Measurements from ENCODE around the gene MCRIP1.

The MCRIP1 gene, protein sequence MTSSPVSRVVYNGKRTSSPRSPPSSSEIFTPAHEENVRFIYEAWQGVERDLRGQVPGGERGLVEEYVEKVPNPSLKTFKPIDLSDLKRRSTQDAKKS

DNA sequence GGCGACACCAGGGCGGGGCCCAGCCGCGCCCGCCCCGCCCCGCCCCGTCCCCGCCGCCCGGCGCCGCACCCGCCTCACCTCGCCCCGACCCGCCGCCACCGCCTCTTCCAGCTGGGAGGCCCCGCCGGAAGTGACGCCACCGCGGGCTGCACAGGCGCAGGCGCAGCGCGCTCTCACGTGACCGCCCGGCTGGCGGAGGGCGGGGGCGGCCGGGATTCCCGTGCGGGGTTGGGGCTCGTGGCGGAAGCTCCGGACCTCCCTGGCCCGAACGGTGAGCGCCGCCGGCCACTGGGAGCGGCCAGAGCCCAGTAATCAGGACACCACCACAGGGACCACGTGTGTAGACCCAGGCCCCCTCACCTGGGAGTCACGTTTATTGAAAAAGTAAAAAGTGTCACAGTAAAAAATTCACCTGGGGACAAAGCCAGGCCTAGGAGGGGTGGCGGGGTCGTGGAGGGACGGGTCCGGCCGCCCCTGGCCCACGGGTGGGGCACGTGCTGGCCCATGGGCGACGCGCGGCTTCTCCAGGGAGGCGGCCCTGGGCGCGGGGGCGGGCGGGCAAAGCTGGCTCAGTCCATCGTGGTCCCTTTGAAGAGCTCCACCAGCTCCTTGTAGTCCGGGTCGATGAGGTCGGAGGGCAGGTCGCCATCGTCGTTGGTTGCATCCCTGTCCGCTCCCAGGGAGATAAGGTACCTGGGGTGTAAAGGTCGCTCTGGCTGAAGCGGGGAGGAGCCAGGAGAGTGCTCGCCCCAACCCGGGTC lies at the start of gene MCRIP1:
TSS of gene MCRIP1 (minus strand) at position 132 of the 761 bp plus-strand sequence. CDS start 8,785 bp downstream, outside the sequence.
- peak; percentile 80 for DNase-seq (ENCODE audit: low read depth)

DNA sequence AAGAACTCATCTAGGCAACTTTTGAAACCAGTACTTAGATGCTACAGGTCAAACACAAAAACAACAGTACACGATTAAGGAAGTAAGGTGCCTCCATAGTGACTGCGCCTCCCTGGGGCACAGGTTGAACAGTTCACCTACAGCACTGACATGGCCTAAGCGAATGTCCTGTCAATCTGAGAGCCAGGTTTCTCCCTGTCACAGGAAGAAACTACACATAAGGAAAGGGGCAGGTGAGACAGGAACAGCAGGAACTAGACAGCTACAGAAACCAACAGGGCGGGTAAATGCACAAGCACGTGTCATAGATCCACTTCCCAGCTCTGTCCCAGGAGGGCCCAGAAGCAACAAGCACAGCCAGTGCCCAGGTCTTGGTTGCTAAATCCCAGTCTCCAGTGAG lies 46.0 kb upstream of the MCRIP1 start:
- DNase-seq (ENCODE audit: low read depth), result no peak

DNA sequence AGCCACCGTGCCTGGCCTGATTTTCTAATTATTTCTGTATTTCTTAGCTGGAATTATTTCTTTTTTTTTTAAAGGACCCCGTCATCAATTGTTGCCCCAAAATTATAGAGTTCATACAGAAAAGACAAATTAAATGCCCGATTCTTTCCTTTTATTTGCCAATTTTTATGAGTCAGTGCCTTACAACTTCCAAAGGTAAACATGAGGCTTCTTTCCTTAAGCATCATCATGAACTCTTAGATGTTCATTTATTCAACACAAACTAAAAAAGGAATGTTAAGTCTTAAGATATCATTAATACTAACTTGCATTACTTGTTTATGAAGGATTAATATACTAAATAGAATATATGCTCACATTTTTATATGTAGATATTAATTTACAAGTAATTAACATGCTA lies 45.2 kb upstream of the MCRIP1 start:
- DNase-seq (ENCODE audit: low read depth), result no peak

DNA sequence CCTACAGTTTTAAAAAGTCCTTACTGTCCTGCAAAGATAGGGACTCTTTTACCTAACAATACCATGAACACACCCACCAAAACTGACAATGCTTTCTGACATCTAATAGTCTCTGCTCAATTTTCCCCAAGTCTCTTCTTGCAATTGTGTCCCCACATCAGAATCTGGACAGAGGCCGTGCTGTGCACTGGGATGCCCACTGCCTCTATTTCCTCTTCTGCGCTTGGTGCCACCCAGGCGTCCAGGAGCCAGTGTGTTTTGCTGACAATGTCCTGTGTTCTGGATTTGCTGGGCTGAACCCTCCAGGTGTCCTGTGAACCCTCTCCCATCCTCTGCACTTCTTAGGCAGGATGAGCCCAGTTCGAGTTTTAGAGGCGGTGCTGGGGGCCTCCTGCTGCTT lies 44.5 kb upstream of the MCRIP1 start:
- DNase-seq (ENCODE audit: low read depth), result no peak

DNA sequence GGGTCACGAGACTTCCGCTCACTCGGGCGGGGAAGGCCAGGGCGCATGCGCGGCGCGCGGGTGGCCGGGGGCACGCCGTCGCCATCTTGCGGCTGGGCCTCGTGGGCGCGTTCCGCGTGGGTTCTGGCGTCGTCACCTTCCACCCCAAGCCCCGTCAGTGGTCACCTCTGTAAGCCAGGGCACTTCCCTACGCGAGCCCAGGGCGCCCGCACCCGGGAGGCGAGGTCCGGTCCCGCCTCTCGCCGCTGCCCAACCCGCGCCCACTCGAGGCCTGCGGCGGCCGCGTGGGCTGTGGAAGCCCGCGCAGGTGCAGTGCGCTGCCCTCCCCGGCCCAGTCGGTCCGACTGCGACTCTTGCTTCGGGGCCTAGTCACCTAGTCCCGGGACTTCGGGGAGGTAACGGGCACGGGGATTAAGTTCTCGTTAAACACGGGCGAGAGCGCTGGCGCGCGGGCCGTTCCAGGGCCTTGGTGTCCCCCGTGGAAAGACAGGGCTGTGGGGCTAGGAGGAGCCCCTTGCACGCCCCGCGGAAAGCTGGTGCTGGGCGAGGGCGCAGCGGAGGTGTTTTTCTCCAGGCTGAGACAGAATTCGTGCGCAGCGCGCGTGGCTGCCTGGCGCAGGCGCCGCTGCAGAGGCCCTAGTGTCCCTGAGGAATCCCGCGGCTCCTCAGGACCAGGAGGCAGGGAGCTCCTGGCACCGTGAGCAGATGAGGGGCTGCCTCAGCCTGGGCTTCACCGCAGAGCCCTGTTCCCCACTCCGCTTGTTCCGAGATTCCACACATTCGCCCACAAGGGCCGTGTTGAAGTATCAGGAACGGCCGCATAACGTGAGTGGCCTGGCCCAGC lies 38.5 kb upstream of the MCRIP1 start:
- DNase-seq (ENCODE audit: low read depth), result peak; percentile 71

DNA sequence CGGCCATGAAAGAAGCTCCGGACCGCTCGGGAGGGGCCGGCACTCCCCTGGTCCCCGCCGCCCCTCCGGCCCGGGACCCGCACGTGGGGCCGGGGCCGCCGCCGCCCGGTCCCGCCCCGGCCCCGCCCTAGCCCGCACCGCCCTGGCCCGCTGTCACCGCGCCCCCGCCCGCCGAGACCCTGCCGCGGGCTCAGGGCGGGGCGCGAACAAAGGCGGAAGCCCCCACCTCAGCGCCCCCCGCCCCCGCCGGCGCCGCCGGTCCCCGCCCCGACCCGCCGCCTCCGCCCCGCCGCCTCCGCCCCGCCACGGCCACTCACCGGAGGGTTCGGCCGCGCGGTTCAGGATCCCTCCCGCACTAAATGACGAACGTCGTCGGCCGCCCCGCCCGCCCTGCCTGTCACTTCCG lies 37.9 kb upstream of the MCRIP1 start, which contains the start of gene ARHGDIA:
TSS of gene ARHGDIA (minus strand) at position 357 of the 406 bp plus-strand sequence. CDS start 1,407 bp downstream, outside the sequence.
- no peak for DNase-seq (ENCODE audit: low read depth)

DNA sequence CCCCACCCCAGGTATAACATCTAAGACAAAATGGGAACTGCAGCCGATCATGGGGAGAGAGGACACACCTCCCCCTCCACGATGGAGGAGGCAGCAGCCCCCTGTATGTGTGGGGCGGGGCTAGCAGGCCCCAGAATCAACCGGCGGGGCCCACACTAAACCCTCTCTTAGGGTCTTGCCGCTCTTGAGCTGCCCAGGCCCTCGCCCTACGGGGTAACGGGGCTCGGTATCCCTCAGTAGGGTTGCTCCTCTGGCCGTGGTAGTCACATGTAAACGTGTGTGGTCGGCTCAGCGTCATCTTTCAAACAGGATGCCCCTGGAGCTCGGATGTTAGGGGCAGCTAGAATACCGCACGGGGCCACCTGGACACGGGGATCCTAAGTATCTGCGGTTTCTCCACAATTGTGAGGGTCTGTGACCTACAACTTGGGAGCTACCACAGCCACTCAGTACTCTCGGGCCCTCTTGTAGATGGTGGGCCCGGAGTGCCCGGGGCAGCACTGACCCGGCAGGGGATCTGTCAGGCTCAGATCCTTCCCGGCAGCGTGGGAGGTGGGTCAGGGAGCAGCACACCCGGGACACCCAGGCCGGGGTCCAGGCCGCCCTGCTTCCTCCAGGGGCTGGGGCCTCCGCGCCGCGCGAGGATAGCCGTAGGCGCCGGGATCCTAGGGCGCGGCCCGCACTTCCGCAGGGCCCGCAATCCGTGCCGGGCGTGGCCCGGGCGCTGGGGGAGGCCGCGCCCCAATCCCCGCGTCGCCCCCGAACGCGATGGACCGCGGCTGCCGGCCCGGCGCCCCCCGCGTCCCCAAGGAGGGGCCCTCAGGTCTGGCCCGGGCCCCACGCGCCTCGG lies 37.3 kb upstream of the MCRIP1 start:
- no peak for DNase-seq (ENCODE audit: low read depth)

DNA sequence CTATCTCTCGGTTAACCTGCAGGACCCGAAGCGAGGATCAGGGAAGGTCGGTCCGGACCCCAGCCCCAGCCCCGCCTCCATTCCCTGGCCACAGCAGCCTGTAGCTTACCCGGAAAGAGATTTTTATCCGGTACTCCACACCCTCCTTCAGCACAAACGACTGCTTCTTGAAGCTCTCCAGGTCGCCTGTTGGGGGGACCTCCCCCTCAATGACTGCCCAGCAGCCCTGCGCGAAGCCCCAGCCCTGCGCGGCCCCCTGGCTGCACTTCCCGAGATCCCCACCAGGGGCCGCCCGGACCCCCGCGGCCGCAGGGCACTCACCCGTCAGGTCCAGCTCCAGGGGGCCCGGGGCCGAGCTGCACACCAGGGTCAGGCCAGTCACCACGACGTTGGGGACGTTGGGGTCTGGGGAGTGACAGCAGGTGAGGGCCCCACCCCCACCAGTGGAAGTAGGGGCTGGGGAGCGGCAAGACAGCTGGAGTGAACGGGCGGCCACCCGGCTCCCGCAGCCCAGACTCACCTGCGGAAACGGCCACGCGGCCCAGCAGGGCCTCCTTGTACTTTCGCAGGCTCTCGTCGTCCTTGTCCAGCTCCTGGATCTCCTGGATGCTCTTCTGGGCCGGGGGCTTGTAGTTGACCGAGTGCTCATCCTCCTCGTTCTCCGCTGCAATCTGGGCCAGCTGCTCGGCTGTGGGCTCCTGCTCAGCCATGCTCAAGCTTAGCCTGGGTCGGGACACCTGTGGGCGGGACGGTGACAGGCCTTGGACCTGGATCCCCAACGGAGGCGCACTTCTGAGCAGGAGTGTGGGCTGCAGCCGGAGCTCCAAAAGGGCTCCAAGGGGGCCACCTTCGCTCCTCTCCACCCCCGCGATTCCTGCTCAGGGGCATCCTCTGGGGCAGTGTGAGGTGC lies 36.4 kb upstream of the MCRIP1 start:
- no peak for DNase-seq (ENCODE audit: low read depth)

DNA sequence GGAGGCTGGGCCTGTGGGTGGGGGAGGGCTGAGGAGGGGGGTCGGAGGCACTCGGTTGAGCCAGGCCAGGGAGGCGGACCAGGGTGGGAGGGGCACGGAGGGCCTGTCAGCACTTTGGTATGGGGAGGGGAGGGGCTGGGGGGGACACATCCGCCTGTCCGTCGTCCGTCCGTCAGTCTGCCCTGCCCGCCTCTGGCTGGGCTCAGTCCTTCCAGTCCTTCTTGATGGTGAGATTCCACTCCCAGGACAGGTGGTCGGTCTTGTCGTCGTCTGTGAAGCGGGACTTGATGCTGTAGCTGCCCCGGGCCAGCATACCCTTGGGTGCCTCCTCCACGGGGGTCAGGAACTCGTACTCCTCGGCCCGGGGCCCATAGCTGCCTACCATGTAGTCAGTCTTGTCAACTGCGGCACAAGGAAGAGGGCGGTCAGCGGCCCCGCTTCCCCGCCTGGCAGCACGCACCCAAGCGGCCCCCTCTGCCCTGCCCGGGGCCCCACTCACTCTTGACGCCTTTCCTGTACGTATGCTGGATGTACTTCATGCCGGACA lies 35.7 kb upstream of the MCRIP1 start:
- peak; percentile 39 for DNase-seq (ENCODE audit: low read depth)

DNA sequence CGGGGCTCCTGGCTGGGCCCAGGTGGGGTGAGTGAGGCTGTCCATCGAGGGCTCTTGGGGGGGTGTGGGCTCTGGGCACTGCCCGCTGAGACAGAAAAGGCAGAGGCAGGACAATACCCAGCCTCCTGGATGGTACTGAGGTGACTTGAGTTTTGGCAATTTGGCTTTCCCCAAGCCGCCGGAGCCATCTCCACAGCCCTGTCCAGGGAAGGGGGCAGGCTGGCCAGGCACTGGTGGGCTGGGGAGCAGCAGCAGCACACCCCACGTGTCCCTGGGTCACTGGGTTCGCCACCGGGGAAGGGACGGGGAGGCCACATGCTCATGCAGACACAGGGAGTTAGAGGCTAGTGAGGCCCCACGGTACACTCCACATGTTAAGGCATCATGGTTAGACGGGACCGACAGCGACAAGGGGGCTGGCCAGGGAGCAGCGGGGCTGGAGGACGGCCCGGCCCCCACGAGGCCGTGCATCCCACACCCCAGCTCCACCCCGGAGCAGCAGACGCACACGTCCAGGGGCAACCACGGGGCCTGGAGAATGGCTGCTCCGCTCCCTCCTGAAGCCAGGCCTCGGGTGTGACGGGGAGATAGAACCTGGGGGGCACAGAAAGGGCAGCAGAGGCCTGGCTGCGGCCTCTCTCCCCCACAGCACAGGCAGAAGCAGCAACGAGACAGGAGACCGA lies 35.0 kb upstream of the MCRIP1 start:
- DNase-seq (ENCODE audit: low read depth), result no peak

DNA sequence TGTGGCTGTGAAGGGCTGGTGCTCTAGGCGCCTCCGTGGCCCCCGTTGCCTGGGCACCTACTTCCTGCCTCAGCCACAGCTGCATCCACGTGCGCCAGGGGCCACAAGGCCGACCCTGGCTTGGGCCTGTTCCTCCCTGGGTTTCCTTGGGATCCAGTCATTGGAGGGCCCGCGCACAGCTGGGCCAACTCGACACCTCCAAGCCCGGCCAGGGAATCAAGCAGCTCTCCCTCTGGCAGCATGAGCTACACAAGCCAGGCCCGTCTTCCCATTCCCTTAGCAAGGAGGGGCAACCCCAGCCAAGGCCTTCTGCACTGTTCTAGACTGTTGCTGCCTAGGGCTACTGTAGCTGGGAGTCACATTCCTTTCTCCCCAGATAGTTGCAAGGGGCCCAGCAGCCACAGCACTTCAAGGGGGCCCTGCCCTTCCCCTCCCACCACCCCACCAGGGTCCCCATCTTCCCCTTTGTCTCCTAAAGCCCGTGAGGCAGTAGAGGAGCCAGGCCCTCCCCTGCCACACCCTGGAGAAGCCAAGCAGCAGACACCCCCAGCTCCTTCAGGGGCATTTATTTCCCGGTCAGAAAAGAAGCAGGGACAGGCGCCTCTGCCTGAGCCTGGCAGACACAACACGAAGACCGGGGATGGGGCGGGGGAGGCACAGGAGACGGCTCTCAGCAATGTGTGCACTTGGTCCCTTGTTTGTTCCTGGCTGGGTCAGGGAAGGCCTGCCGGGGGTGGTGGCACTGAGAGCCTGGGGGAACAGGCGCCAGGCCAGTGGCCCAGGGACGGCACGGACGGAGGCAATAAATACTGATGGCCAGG lies 34.3 kb upstream of the MCRIP1 start:
- DNase-seq (ENCODE audit: low read depth), result no peak

DNA sequence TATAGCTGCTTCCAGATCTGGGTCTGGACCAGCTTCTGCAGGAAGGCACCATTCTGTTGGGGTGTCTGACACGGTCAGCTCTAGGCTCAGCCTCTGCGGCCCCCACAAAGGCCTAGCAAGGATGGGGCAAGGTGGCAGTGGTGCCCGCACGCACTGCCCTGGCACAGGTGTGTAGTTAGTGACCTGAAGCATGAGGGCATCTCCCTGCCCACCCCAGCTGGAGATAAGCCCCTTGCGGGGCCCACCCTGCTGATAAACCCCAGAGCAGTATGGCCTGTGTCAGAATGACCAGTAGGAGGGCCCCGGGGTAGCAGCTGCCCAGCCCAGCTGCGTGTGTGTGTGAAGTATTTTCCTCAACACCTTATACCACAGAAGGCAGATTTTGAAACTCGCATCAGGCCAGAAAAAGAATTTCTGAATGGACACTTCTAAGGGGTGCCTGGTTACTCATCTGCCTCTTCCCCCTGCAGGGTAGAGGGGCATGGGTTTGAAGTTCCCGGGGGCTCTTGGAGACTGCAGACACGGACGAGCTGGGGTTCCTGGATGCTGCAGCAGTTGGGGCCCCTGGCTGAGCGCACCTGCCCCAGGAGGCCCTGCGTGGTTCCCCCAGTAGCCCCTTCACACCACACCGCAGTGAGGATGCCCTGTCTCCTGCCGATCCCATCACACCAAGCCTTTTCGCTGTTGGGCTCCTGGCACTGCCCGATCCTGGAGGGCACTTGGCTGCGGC lies 33.5 kb upstream of the MCRIP1 start:
- no peak for DNase-seq (ENCODE audit: low read depth)

DNA sequence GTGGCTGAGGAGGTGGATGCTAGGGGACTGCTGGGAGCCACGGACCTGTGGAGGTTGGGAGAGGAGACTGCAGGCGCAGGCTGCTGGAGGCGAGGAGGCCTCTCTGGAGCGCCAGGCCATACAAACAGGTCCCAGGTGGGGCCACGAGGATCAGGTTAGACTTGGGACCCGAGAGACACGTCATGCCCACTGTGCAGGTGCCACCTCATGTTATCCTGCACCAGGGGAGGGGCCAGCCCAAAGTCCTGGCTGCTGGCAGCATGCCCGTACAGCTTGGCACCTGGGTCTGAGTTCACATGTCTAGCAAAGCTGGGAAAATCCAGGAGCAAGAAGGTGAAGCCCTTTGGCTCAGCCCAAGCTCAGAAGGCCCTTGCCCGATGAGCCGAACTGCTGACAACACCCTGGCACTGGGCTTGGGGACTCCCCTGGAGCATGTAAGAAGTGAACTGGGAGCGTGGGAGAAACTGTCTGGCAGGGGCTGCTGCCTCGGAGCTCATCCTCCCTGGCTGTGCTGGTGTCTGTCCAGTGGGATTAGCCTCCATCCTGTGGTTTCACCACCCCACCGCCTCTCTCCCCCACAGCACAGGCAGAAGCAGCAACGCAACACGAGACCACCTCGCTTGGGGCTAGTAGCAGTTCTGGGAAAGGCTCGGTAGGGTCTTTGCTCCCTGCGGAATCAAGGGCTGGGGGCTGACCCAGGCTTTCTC lies 32.8 kb upstream of the MCRIP1 start:
- DNase-seq (ENCODE audit: low read depth), result no peak

DNA sequence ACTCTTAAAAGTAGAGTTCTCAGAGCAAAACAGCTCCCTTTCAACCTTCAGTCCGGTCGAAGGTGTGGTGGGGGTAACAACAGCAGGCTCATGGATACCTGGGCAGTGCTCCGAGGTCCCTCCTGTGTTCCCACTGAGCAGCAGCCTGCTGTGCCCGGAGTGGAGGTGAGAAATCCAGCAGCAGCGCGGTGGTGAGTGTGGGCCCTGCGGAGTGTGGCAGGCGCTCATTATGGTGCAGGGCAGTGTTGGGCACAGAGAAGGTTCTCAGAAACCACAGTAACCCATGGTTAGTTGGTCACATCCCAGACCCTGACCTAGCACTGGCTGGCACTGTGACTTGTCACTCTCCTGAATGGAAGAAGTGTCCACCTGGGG lies 32.3 kb upstream of the MCRIP1 start:
- no peak for DNase-seq (ENCODE audit: low read depth)

DNA sequence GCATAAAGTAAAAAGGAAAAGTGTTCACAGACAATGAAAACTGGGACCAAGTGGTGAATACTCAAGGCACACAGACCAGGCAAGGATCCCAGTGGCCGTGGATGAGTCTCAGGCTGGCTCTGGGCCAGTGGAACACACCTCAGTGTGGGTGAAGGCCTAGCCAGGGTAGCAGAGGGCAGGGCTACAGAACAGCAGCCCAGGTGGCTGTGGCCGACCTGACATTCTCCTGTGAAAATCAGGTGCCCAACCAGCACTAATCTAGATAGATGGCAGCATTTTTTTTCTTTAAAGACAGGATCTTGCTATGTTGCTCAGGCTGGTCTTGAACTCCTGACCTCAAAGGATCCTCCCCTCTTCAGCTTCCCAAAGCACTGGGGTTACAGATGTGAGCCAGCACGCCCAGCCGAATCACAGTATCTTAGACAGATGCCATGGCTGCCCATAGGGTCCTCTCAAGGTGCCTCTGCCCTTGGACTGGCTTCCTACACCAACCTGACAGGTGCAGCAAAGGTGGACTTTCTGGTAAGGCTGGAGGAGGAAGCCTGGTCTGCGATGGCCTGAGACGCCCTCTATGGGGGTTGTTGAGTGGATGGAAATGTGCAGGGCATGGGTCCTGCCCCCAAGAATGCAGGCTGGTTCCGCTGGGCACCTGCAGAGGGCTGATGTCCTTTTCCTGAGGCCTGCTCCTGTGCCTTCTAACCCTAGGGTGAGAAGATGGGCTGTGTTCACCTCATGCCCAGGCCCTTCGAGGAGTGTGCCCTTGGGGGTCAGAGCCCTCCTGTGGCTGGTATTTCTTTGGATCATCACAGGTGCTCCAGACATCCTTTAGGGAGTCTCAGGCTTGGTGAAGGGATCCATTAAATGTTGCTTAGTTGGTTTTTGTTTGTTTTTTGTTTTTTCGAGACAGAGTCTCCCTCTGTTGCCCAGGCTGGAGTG lies 31.0 kb upstream of the MCRIP1 start:
- DNase-seq (ENCODE audit: low read depth), result no peak

DNA sequence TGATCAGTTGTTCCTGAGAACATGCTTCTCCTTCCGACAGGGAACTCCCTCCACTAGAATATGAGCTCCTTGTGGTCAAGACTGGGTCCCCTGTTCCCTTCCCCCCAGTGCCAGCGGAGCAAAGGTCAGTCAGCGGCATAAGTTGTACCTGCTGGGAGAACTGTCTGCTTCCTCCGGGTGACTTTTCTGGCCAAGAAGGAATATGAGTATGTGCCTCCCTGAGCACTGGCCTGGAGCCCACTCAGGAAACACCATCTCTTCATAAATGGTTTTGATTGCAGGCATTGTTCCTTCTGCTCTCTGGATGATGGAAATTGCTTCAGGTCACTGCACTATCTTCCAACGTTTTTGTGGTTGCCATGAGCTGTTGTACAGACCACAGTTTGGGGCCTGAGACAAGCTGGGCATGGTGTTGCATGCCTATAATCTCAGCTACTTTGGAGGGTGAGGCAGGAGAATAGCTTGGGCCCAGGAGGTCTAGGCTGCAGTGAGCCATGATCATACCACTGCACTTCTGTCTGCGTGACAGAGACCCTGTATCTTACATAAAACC lies 30.1 kb upstream of the MCRIP1 start:
- DNase-seq (ENCODE audit: low read depth), result no peak

All from stromal cell of bone marrow (primary cell).